ENCODE results near the gene MEI4.

Gene MEI4

GRCh38 chr6:77962070-77962469 lies 309.2 kb downstream of the MEI4 start:
- no peak for DNase-seq (ENCODE audit: low read depth, low spot score)

GRCh38 chr6:77965449-77965848 lies 312.6 kb downstream of the MEI4 start:
- no peak for DNase-seq (ENCODE audit: low read depth, low spot score)

DNA sequence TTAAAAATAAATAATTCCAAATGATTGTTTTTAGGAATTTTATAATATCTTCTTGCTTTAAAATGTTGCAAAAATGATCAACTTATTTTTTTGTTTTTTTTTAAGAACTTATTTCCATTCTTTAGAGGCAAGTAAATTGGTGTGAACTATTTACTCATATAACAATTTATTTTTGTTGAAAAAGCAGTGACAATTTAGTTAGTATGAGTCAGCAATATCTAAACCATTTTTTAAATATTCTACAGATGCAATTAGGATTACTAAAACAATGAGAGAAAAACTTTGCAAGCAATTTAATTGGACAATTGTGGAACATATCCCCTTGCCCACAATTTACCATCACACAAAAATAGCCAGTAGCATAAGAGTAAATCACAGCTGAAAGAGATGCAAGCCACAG lies 319.5 kb downstream of the MEI4 start:
- DNase-seq (ENCODE audit: low read depth, low spot score): no peak
